ENCODE measurements around the gene VPS37B.

DNA sequence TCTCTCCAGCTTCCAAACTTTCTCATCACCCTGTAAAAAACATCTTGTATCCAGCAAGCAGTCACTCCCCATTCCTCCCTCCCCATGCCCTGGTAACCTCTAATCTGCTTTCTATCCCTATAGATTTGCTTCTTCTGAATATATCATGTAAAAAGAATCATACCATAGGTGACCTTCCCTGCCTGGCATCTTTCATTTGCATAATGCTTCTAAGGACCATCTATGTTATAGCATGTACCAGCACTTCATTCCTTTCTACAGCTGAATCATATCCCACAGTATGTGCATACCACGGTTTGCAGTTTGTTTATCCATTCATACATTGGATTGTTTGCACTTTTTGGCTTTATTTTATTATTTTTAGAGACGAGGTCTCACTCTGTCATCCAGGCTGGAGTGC lies 22.9 kb upstream of the VPS37B start:
- no peak for TF ChIP-seq POLR2A (IDR thresholded peaks at IDR 0.05)
- TF ChIP-seq CTCF (IDR thresholded peaks at IDR 0.05): no peak
